Naive thymus-derived CD8-positive, alpha-beta T cell (primary cell): Measurements from ENCODE around the gene ZNF182. TPM values are rescaled to one million over a fixed set of nuclear protein-coding genes. Genes with fewer than 3 reads are reported as not detected.
"Not testable (repeated sequence)": the region's sequence is repeated elsewhere in the genome, so short reads cannot be mapped to it uniquely, and the experiment has no call there.

Experiments used
- ATAC-seq, 2 donors: fragments of 150-1000 bp; cut with Tn5 transposase in 1 of 2; sonication (Bioruptor Pico), chemical (Tn5 transposase) in 1 of 2; 1 replicate in 1 of 2; 2 replicates in 1 of 2; pipeline ENCODE4 v1.10.0; 2021; ENCODE audit warnings: mild to moderate bottlenecking in 2 of 2, moderate library complexity in 2 of 2
- POLR2A ChIA-PET: fragments of 350-600 bp; sonication (Branson Sonifier 250); formaldehyde crosslinking; loops from one replicate; lab custom pipeline; 2021; ENCODE audit warnings: antibody characterized with exemption; lab: Charles Lee
- DNase-seq, 10 donors: peaks; one replicate each; pipeline versions ENCODE4 v3.0.0 to v3.0.0-alpha.2; 2020 to 2022
- H3K27ac Mint-ChIP-seq, 10 donors: one replicate each; pipeline ENCODE4 v1.8.0; 2020 to 2022; ENCODE audit warnings: mild to moderate bottlenecking in 10 of 10, mixed read lengths in 10 of 10, moderate library complexity in 4 of 10, inconsistent platforms in 1 of 10
- H3K27me3 Mint-ChIP-seq, 5 donors: one replicate each; pipeline ENCODE4 v1.8.0; 2021 to 2022; ENCODE audit warnings: mixed read lengths in 5 of 5
- H3K36me3 Mint-ChIP-seq, 3 donors: one replicate each; pipeline ENCODE4 v1.8.0; 2020 to 2022; ENCODE audit warnings: mixed read lengths in 3 of 3, mild to moderate bottlenecking in 2 of 3, inconsistent platforms in 1 of 3
- H3K4me1 Mint-ChIP-seq, 4 donors: one replicate each; pipeline ENCODE4 v1.8.0; 2021 to 2022; ENCODE audit warnings: mixed read lengths in 4 of 4
- H3K4me3 Mint-ChIP-seq, 10 donors: one replicate each; pipeline ENCODE4 v1.8.0; 2020 to 2022; ENCODE audit warnings: mild to moderate bottlenecking in 10 of 10, mixed read lengths in 10 of 10, moderate library complexity in 6 of 10, inconsistent platforms in 1 of 10
- H3K9me3 Mint-ChIP-seq, 9 donors: one replicate each; pipeline ENCODE4 v1.8.0; 2020 to 2022; ENCODE audit warnings: mixed read lengths in 9 of 9, mild to moderate bottlenecking in 3 of 9, inconsistent platforms in 1 of 9, moderate library complexity in 1 of 9
- polyA plus RNA-seq, 3 donors: library from polyadenylated mRNA; unstranded; fragments of 300-500 nt; fragmentation: Illumina TruSeq; gene quantifications; one replicate each; pipeline ENCODE4 v1.2.3, GENCODE V29; 2021
- total RNA-seq, 8 experiments: library from RNA in 2 of 8; stranded (reverse) in 2 of 8; gene quantifications; one replicate each; pipeline ENCODE4 v1.2.3 and lab custom pipeline; 2021 to 2026

The ZNF182 gene
- total and polyA plus RNA-seq, 5 experiments from 2014 or later, result 3.7 to 14.6 (median 7.6) TPM

GRCh38 chrX:47991263-47992094 is 12.3 kb downstream of the ZNF182 start:
- ATAC-seq (peak in 1 of 2 donors; percentile 75), DNase-seq (peak in 1 of 10 donors; percentile 4)
- Mint-ChIP-seq H3K4me3 (peak overlapping the region in 7 of 10 donors; percentile 40 to 79 (median 63)), H3K27ac (peak overlapping the region; percentile 37 to 90 (median 84)), H3K9me3 (peaks cover 0 to 3% (median 0%) of the 10 kb centered on the region in 9 donors), H3K27me3 (no peaks in the 10 kb centered on the region), H3K4me1 (peaks cover 18 to 38% (median 32%) of the 10 kb centered on the region in 4 donors), H3K36me3 (peaks cover 34 to 63% (median 44%) of the 10 kb centered on the region in 3 donors)
- POLR2A ChIA-PET, result no interaction called here

GRCh38 chrX:47976254-47977151 is 27.3 kb downstream of the ZNF182 start:
- Mint-ChIP-seq H3K27me3 (no peaks in the 10 kb centered on the region), H3K9me3 (peaks cover 0 to 95% (median 23%) of the 10 kb centered on the region in 9 donors)
- no peak for ATAC-seq

GRCh38 chrX:47973235-47973634 is 30.6 kb downstream of the ZNF182 start:
- H3K27ac Mint-ChIP-seq, result peak overlapping the region in 2 of 10 donors; percentile 53 to 70
- DNase-seq, result no peak
- POLR2A ChIA-PET, result no interaction called here
- H3K9me3 Mint-ChIP-seq, result peaks cover 0 to 78% (median 27%) of the 10 kb centered on the region in 9 donors
- ATAC-seq, result no peak
- H3K4me3 Mint-ChIP-seq, result no peak overlapping the region
- peaks cover 0 to 2% (median 0%) of the 10 kb centered on the region in 4 donors for H3K4me1 Mint-ChIP-seq
- no peaks in the 10 kb centered on the region for H3K27me3 Mint-ChIP-seq
- peaks cover 22 to 37% (median 31%) of the 10 kb centered on the region in 3 donors for H3K36me3 Mint-ChIP-seq

More at GRCh38 chrX:47976254-47977151, 27.3 kb downstream of the ZNF182 start:
- peaks cover 49 to 69% (median 54%) of the 10 kb centered on the region in 3 donors for H3K36me3 Mint-ChIP-seq
- H3K4me1 Mint-ChIP-seq, result peaks cover 0 to 2% (median 0%) of the 10 kb centered on the region in 4 donors
- POLR2A ChIA-PET, result no interaction called here
- no peak overlapping the region for H3K4me3 Mint-ChIP-seq
- no peak for DNase-seq
- no peak overlapping the region for H3K27ac Mint-ChIP-seq

- ATAC-seq, H3K4me1 Mint-ChIP-seq, DNase-seq, H3K27ac Mint-ChIP-seq, H3K36me3 Mint-ChIP-seq, H3K27me3 Mint-ChIP-seq, H3K4me3 Mint-ChIP-seq, POLR2A ChIA-PET: not testable (repeated sequence)
- H3K9me3 Mint-ChIP-seq, result peaks cover 0 to 28% (median 10%) of the 10 kb centered on the region in 9 donors
These were observed 38.3 kb downstream of the ZNF182 start for GRCh38 chrX:47965526-47965925.

GRCh38 chrX:47961830-47962229 is 42.0 kb downstream of the ZNF182 start:
- ATAC-seq, DNase-seq, H3K4me1 Mint-ChIP-seq, H3K27ac Mint-ChIP-seq, POLR2A ChIA-PET, H3K9me3 Mint-ChIP-seq, H3K4me3 Mint-ChIP-seq, H3K27me3 Mint-ChIP-seq, H3K36me3 Mint-ChIP-seq: not testable (repeated sequence)

- no peak for DNase-seq
These were observed 43.4 kb downstream of the ZNF182 start for GRCh38 chrX:47960406-47960805.

GRCh38 chrX:47958761-47959342 is 44.9 kb downstream of the ZNF182 start:
- Mint-ChIP-seq H3K9me3 (peaks cover 0 to 2% (median 0%) of the 10 kb centered on the region in 9 donors), H3K4me1 (peaks cover 0 to 9% (median 0%) of the 10 kb centered on the region in 4 donors), H3K4me3 (no peak overlapping the region), H3K27me3 (no peaks in the 10 kb centered on the region), H3K36me3 (no peaks in the 10 kb centered on the region), H3K27ac (peak overlapping the region in 1 of 10 donors; percentile 9)
- DNase-seq (peak in 9 of 10 donors; percentile 2 to 66 (median 21)), ATAC-seq (peak; percentile 71 to 87)
- POLR2A ChIA-PET, result no interaction called here

More at GRCh38 chrX:47960406-47960805, 43.4 kb downstream of the ZNF182 start:
- no peaks in the 10 kb centered on the region for H3K36me3 Mint-ChIP-seq
- ATAC-seq, result no peak
- peaks cover 0 to 6% (median 0%) of the 10 kb centered on the region in 9 donors for H3K9me3 Mint-ChIP-seq
- POLR2A ChIA-PET, result no interaction called here
- no peak overlapping the region for H3K27ac Mint-ChIP-seq
- no peak overlapping the region for H3K4me3 Mint-ChIP-seq
- H3K4me1 Mint-ChIP-seq, result peaks cover 0 to 9% (median 0%) of the 10 kb centered on the region in 4 donors
- no peaks in the 10 kb centered on the region for H3K27me3 Mint-ChIP-seq

GRCh38 chrX:47958206-47958605 is 45.6 kb downstream of the ZNF182 start:
- POLR2A ChIA-PET, result interaction anchor here (0.6 kb wide), 1 partner anchor 19 kb away, joined by 3 read pairs; no protein-coding TSS in a partner anchor
- not testable (repeated sequence) for ATAC-seq, H3K36me3 Mint-ChIP-seq, DNase-seq, H3K9me3 Mint-ChIP-seq, H3K4me3 Mint-ChIP-seq, H3K27me3 Mint-ChIP-seq, H3K4me1 Mint-ChIP-seq
- H3K27ac Mint-ChIP-seq, result peak overlapping the region in 1 of 10 donors; percentile 43

GRCh38 chrX:47956016-47956415 is 47.8 kb downstream of the ZNF182 start:
- Mint-ChIP-seq H3K27me3 (no peaks in the 10 kb centered on the region), H3K36me3 (peaks cover 0 to 5% (median 3%) of the 10 kb centered on the region in 3 donors), H3K27ac (no peak overlapping the region), H3K4me1 (peaks cover 0 to 8% (median 0%) of the 10 kb centered on the region in 4 donors), H3K9me3 (peaks cover 0 to 9% (median 5%) of the 10 kb centered on the region in 9 donors), H3K4me3 (no peak overlapping the region)
- ATAC-seq, result no peak
- DNase-seq, result no peak
- POLR2A ChIA-PET, result no interaction called here

- not testable (repeated sequence) for ATAC-seq, H3K4me3 Mint-ChIP-seq
These were observed 48.5 kb downstream of the ZNF182 start for GRCh38 chrX:47955295-47955694.

GRCh38 chrX:47941423-47941822 is 62.4 kb downstream of the ZNF182 start:
- peaks cover 0 to 7% (median 5%) of the 10 kb centered on the region in 4 donors for H3K4me1 Mint-ChIP-seq
- H3K36me3 Mint-ChIP-seq, result peaks cover 0 to 5% (median 2%) of the 10 kb centered on the region in 3 donors
- H3K4me3 Mint-ChIP-seq, result no peak overlapping the region
- H3K27ac Mint-ChIP-seq, result no peak overlapping the region
- H3K9me3 Mint-ChIP-seq, result peaks cover 0 to 14% (median 0%) of the 10 kb centered on the region in 9 donors
- DNase-seq, result no peak
- no peak for ATAC-seq
- POLR2A ChIA-PET, result no interaction called here
- no peaks in the 10 kb centered on the region for H3K27me3 Mint-ChIP-seq

More at GRCh38 chrX:47955295-47955694, 48.5 kb downstream of the ZNF182 start:
- H3K36me3 Mint-ChIP-seq, DNase-seq, H3K27me3 Mint-ChIP-seq, POLR2A ChIA-PET, H3K4me1 Mint-ChIP-seq, H3K27ac Mint-ChIP-seq: not testable (repeated sequence)
- peaks cover 0 to 17% (median 5%) of the 10 kb centered on the region in 9 donors for H3K9me3 Mint-ChIP-seq

GRCh38 chrX:47940448-47940847 is 63.3 kb downstream of the ZNF182 start:
- ATAC-seq (no peak), DNase-seq (no peak)
- POLR2A ChIA-PET, result no interaction called here
- Mint-ChIP-seq H3K4me3 (no peak overlapping the region), H3K27me3 (no peaks in the 10 kb centered on the region), H3K36me3 (peaks cover 0 to 5% (median 2%) of the 10 kb centered on the region in 3 donors), H3K4me1 (peaks cover 2 to 11% (median 8%) of the 10 kb centered on the region in 4 donors), H3K9me3 (peaks cover 0 to 14% (median 0%) of the 10 kb centered on the region in 9 donors), H3K27ac (no peak overlapping the region)
